Measurements from ENCODE around the gene MUL1. TPM values are rescaled to one million over a fixed set of nuclear protein-coding genes. Genes with fewer than 3 reads are reported as not detected.

MUL1 gene
- total RNA-seq, 2 experiments from 2014 or later, result 11.9 to 12.0 TPM

GRCh38 chr1:20495661-20496060 is 12.3 kb downstream of the MUL1 start:
- Mint-ChIP-seq H3K9me3 (no peaks in the 10 kb centered on the region), H3K36me3 (ENCODE audit: low read depth) (peaks cover 7% of the 10 kb centered on the region), H3K27me3 (peaks cover 3% of the 10 kb centered on the region), H3K27ac (peak overlapping the region; percentile 20), H3K4me1 (ENCODE audit: low read depth) (peaks cover 22% of the 10 kb centered on the region), H3K4me3 (no peak overlapping the region)
- TF ChIP-seq, protein P1, sequence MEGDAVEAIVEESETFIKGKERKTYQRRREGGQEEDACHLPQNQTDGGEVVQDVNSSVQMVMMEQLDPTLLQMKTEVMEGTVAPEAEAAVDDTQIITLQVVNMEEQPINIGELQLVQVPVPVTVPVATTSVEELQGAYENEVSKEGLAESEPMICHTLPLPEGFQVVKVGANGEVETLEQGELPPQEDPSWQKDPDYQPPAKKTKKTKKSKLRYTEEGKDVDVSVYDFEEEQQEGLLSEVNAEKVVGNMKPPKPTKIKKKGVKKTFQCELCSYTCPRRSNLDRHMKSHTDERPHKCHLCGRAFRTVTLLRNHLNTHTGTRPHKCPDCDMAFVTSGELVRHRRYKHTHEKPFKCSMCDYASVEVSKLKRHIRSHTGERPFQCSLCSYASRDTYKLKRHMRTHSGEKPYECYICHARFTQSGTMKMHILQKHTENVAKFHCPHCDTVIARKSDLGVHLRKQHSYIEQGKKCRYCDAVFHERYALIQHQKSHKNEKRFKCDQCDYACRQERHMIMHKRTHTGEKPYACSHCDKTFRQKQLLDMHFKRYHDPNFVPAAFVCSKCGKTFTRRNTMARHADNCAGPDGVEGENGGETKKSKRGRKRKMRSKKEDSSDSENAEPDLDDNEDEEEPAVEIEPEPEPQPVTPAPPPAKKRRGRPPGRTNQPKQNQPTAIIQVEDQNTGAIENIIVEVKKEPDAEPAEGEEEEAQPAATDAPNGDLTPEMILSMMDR (IDR thresholded peaks at IDR 0.05), result no peak
- ATAC-seq (no peak), DNase-seq (no peak)
- POLR2A ChIA-PET, result no interaction called here
- CTCF ChIA-PET, result interaction anchor here (0.7 to 6.7 kb wide), 10 partner anchors 12 to 344 kb away, joined by 3 to 68 read pairs (median 4); partner anchors contain the start of gene MUL1
- intact Hi-C loops (cut with micrococcal nuclease), result no loop called here

- ChIA-PET CTCF (interaction anchor here (0.6 to 6.7 kb wide), 39 partner anchors 9 to 577 kb away, joined by 3 to 68 read pairs (median 4); partner anchors contain the start of gene MUL1), POLR2A (no interaction called here)
- Mint-ChIP-seq H3K27ac (no peak overlapping the region), H3K4me3 (no peak overlapping the region), H3K27me3 (peaks cover 5% of the 10 kb centered on the region), H3K9me3 (no peaks in the 10 kb centered on the region), H3K4me1 (ENCODE audit: low read depth) (peaks cover 22% of the 10 kb centered on the region), H3K36me3 (ENCODE audit: low read depth) (peaks cover 7% of the 10 kb centered on the region)
- no peak for DNase-seq
- intact Hi-C loops (cut with micrococcal nuclease), result loop anchor here (5.0 kb wide), 1 partner anchor 117 kb away; no protein-coding TSS in a partner anchor
- TF ChIP-seq, protein P1 (IDR thresholded peaks at IDR 0.05), result no peak
- ATAC-seq, result no peak
These were observed 13.2 kb downstream of the MUL1 start for GRCh38 chr1:20494609-20495311.

GRCh38 chr1:20493839-20494608 is 13.9 kb downstream of the MUL1 start:
- ChIA-PET POLR2A (no interaction called here), CTCF (interaction anchor here (0.6 to 6.7 kb wide), 41 partner anchors 10 to 576 kb away, joined by 3 to 68 read pairs (median 4); partner anchors contain the start of gene PINK1)
- Mint-ChIP-seq H3K4me1 (ENCODE audit: low read depth) (peaks cover 22% of the 10 kb centered on the region), H3K27me3 (peaks cover 10% of the 10 kb centered on the region), H3K27ac (no peak overlapping the region), H3K4me3 (no peak overlapping the region), H3K9me3 (no peaks in the 10 kb centered on the region), H3K36me3 (ENCODE audit: low read depth) (peaks cover 7% of the 10 kb centered on the region)
- intact Hi-C loops (cut with micrococcal nuclease), result loop anchor here (2.0 to 5.0 kb wide), 2 partner anchors 117 to 281 kb away; no protein-coding TSS in a partner anchor
- TF ChIP-seq, protein P1 (IDR thresholded peaks at IDR 0.05), result peak; percentile 90
- DNase-seq (peak; percentile 87), ATAC-seq (peak; percentile 64)

GRCh38 chr1:20493309-20493708 is 14.6 kb downstream of the MUL1 start:
- Mint-ChIP-seq H3K4me3 (no peak overlapping the region), H3K27me3 (peaks cover 15% of the 10 kb centered on the region), H3K4me1 (ENCODE audit: low read depth) (peaks cover 22% of the 10 kb centered on the region), H3K27ac (no peak overlapping the region), H3K9me3 (no peaks in the 10 kb centered on the region), H3K36me3 (ENCODE audit: low read depth) (peaks cover 7% of the 10 kb centered on the region)
- TF ChIP-seq, protein P1 (IDR thresholded peaks at IDR 0.05), result no peak
- ChIA-PET POLR2A (no interaction called here), CTCF (interaction anchor here (0.6 to 6.7 kb wide), 30 partner anchors 9 to 518 kb away, joined by 3 to 68 read pairs (median 5); no protein-coding TSS in a partner anchor)
- DNase-seq (no peak), ATAC-seq (no peak)
- intact Hi-C loops (cut with micrococcal nuclease), result loop anchor here (2.0 to 5.0 kb wide), 2 partner anchors 116 to 281 kb away; no protein-coding TSS in a partner anchor
